A549 (cell line): ENCODE data around the gene SLC6A7. TPM values are rescaled to one million over a fixed set of nuclear protein-coding genes. Genes with fewer than 3 reads are reported as not detected.

Experiments used
- ATAC-seq, 2 experiments: fragments of 200-7000 bp in 1 of 2; fragments of >200 bp in 1 of 2; cut with Nextera tagmentation in 1 of 2; cut with Tn5 transposase in 1 of 2; 3 replicates each; pipeline versions ENCODE4 v1.8.0 to v1.9.1; 2018 to 2020; ENCODE audit warnings: mild to moderate bottlenecking in 1 of 2, moderate library complexity in 1 of 2
- CTCF ChIA-PET: fragments of 300-600 bp; sonication (Branson Sonifier 250); formaldehyde crosslinking; extraction: SDS; loops from one replicate; lab custom pipeline; 2021; ENCODE audit warnings: antibody characterized with exemption, inconsistent platforms; lab: Yijun Ruan, JAX
- POLR2A ChIA-PET: fragments of 350-600 bp; formaldehyde crosslinking; extraction: SDS; loops from one replicate; lab custom pipeline; 2021; ENCODE audit warnings: antibody characterized with exemption, inconsistent platforms; lab: Yijun Ruan, JAX
- DNase-seq, 2 experiments: peaks; one replicate each; pipeline versions ENCODE4 v3.0.0 to v3.0.0-alpha.2; 2011 to 2016; ENCODE audit warnings: low read depth in 1 of 2, low spot score in 1 of 2
- FAIRE-seq: peaks from 2 replicates; lab custom pipeline; 2011; peaks lifted over from hg19 to GRCh38; lab: Jason Lieb, UNC
- H3K27ac ChIP-seq, 2 experiments: fragments of >200 bp; sonication (Bioruptor Twin); formaldehyde crosslinking; 3 replicates each; pipeline ENCODE4 v1.5.1; 2016 to 2017
- H3K4me1 ChIP-seq: fragments of >200 bp; sonication (Bioruptor Twin); formaldehyde crosslinking; 3 replicates; pipeline ENCODE4 v1.6.1; 2016
- H3K4me2 ChIP-seq: fragments of >200 bp; sonication (Bioruptor Twin); formaldehyde crosslinking; 3 replicates; pipeline ENCODE4 v1.6.1; 2016
- H3K4me3 ChIP-seq: fragments of >200 bp; sonication (Bioruptor Twin); formaldehyde crosslinking; 3 replicates; pipeline ENCODE4 v1.5.1; 2016
- H3K9me3 ChIP-seq: fragments of >200 bp; sonication (Bioruptor Twin); formaldehyde crosslinking; 3 replicates; pipeline ENCODE4 v1.6.1; 2016
- BHLHE40 ChIP-seq: IDR thresholded peaks from 2 replicates; pipeline ENCODE4 v1.6.1; 2012; ENCODE audit warnings: low read depth, low read length, inconsistent platforms
- CHD2 ChIP-seq: fragments of 150-350 bp; IDR thresholded peaks from 2 replicates; pipeline ENCODE4 v1.6.1; 2014; ENCODE audit warnings: low read length; ENCODE audit not compliant: partially characterized antibody
- FOXS1 ChIP-seq: fragments of 250-450 bp; sonication (Bioruptor Pico); IDR thresholded peaks from 2 replicates; pipeline ENCODE4 v1.5.0; 2020; ENCODE audit warnings: mild to moderate bottlenecking, moderate library complexity
- HDAC2 ChIP-seq: fragments of 200-600 bp; sonication (generic); IDR thresholded peaks from 2 replicates; pipeline ENCODE4 v1.6.1; 2016
- HOXB13 ChIP-seq: fragments of 250-450 bp; sonication (Bioruptor Pico); IDR thresholded peaks from 2 replicates; pipeline ENCODE4 v1.5.0; 2020; ENCODE audit warnings: low read depth, mild to moderate bottlenecking, moderate library complexity
- KDM1A ChIP-seq: fragments of 200-600 bp; sonication (generic); IDR thresholded peaks from 2 replicates; pipeline ENCODE4 v1.6.1; 2016; ENCODE audit warnings: low read depth, mild to moderate bottlenecking
- KDM5A ChIP-seq: fragments of 200-600 bp; sonication (generic); IDR thresholded peaks from 2 replicates; pipeline ENCODE4 v1.6.1; 2016; ENCODE audit warnings: antibody characterized with exemption, mild to moderate bottlenecking
- MAFK ChIP-seq: fragments of 450-650 bp; IDR thresholded peaks from 2 replicates; pipeline ENCODE4 v1.6.1; 2014; ENCODE audit not compliant: partially characterized antibody
- MAX ChIP-seq: IDR thresholded peaks from 2 replicates; pipeline ENCODE4 v1.6.1; 2012
- NPAS2 ChIP-seq: fragments of 250-450 bp; sonication (Bioruptor Pico); IDR thresholded peaks from 2 replicates; pipeline ENCODE4 v1.8.0; 2022; ENCODE audit warnings: mild to moderate bottlenecking, moderate library complexity, borderline replicate concordance
- PBX3 ChIP-seq: IDR thresholded peaks from 2 replicates; pipeline ENCODE4 v1.6.1; 2012
- RAD21 ChIP-seq, 2 experiments: fragments of >200 bp in 1 of 2; sonication (Bioruptor Twin) in 1 of 2; formaldehyde crosslinking in 1 of 2; IDR thresholded peaks in 1 of 2; conservative IDR thresholded peaks in 1 of 2; 2 replicates in 1 of 2; 3 replicates in 1 of 2; pipeline ENCODE4 v1.6.1; 2012 to 2018; ENCODE audit warnings: inconsistent platforms in 1 of 2
- SMC3 ChIP-seq: fragments of >200 bp; sonication (Bioruptor Twin); formaldehyde crosslinking; IDR thresholded peaks from 3 replicates; pipeline ENCODE4 v1.6.1; 2018; ENCODE audit warnings: inconsistent platforms
- SREBF2 ChIP-seq: fragments of 450-650 bp; IDR thresholded peaks from 2 replicates; pipeline ENCODE4 v1.6.1; 2014; ENCODE audit warnings: mild to moderate bottlenecking, moderate library complexity
- ZFP36 ChIP-seq: fragments of 450-650 bp; IDR thresholded peaks from 2 replicates; pipeline ENCODE4 v1.6.1; 2014; ENCODE audit warnings: borderline replicate concordance; ENCODE audit not compliant: partially characterized antibody
- WGBS: methylation state at CpG from one replicate; pipeline ENCODE4 v1.1.6; 2017; ENCODE audit errors: missing lambda C conversion rate; 5-methylcytosine and 5-hydroxymethylcytosine counted together
- polyA plus RNA-seq, 4 experiments: library from polyadenylated mRNA; depleted of rRNA in 3 of 4; stranded (reverse); fragments of >200 nt; fragmentation: RNase III in 1 of 4; extraction: RNeasy Plus Mini Kit Qiagen cat#74134 plus additional on column Dnase treatment in 1 of 4; gene quantifications; 2 replicates in 3 of 4; 3 replicates in 1 of 4; pipeline ENCODE4 v1.2.3, GENCODE V29; 2011 to 2017
- TF ChIP-seq, protein P1 (sequence below): fragments of 200-600 bp; sonication (generic); IDR thresholded peaks from 2 replicates; pipeline ENCODE4 v1.6.1; 2016; ENCODE audit warnings: antibody characterized with exemption, mild to moderate bottlenecking, moderate library complexity
- TF ChIP-seq, protein P2 (sequence below): fragments of 250-450 bp; sonication (Bioruptor Pico); IDR thresholded peaks from 2 replicates; pipeline ENCODE4 v1.5.0; 2021; ENCODE audit warnings: mild to moderate bottlenecking, moderate library complexity, borderline replicate concordance

SLC6A7 gene
- polyA plus RNA-seq, 2 of the 4 experiments (the other 2 are of a cell fraction): not detected

DNA sequence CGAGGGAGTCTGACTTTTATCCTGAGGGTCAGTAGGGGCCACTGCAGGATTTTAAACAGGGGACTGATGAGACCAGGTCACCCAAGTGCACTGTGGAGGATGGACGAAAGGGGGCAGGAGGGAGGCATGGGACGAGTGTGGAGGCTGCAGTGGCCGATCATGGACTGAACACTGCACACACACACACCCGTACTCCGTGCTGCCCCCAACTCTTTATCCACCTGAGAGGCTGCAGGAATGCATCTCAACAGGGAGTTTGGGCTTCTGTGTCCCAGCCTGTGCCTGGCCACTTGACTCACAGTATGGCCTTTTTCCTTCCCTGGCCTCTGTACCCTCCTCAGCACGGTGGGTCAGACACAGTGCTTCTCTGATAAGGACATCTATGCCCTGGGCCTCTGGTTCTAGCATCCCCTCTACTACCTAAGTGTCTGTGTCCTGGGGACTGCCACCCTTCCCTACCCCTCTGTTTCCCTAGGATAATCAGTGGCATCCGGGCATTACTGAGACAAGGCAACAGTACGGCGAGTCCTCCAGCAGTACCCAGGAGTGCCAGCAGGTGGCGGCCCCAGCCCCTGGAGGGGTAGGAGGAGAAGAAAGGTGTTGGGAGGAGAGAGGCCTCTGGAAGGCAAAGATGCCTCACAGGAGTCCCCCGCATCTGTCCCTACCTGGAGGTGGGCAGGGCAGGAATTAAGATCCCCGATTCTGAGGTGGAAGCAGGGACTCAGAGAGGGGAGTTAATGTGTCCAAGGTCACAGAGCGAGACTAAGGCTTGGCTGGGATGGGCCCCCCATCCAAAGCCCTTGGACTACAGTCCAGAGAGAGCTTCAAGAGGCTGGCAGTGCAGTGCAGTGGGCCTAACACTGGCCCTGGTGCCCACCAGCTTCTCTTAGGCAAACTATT, 28.4 kb upstream of the SLC6A7 start (continued):
- TF ChIP-seq, protein P1, sequence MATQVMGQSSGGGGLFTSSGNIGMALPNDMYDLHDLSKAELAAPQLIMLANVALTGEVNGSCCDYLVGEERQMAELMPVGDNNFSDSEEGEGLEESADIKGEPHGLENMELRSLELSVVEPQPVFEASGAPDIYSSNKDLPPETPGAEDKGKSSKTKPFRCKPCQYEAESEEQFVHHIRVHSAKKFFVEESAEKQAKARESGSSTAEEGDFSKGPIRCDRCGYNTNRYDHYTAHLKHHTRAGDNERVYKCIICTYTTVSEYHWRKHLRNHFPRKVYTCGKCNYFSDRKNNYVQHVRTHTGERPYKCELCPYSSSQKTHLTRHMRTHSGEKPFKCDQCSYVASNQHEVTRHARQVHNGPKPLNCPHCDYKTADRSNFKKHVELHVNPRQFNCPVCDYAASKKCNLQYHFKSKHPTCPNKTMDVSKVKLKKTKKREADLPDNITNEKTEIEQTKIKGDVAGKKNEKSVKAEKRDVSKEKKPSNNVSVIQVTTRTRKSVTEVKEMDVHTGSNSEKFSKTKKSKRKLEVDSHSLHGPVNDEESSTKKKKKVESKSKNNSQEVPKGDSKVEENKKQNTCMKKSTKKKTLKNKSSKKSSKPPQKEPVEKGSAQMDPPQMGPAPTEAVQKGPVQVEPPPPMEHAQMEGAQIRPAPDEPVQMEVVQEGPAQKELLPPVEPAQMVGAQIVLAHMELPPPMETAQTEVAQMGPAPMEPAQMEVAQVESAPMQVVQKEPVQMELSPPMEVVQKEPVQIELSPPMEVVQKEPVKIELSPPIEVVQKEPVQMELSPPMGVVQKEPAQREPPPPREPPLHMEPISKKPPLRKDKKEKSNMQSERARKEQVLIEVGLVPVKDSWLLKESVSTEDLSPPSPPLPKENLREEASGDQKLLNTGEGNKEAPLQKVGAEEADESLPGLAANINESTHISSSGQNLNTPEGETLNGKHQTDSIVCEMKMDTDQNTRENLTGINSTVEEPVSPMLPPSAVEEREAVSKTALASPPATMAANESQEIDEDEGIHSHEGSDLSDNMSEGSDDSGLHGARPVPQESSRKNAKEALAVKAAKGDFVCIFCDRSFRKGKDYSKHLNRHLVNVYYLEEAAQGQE: no peak
- TF ChIP-seq RAD21 (conservative IDR thresholded peaks at IDR 0.05 in 1 of 2, IDR thresholded peaks at IDR 0.05 in 1 of 2) (peak; percentile 70 to 87), MAX (0 out of 2 replicates have a peak, but pooled peaks have one; percentile 32), PBX3 (no peak), HOXB13 (CRISPR knock-in tag) (no peak), KDM1A (no peak), MAFK (no peak), ZFP36 (no peak), KDM5A (no peak), SMC3 (peak; percentile 85), HDAC2 (no peak), SREBF2 (no peak)
- TF ChIP-seq, protein P2, sequence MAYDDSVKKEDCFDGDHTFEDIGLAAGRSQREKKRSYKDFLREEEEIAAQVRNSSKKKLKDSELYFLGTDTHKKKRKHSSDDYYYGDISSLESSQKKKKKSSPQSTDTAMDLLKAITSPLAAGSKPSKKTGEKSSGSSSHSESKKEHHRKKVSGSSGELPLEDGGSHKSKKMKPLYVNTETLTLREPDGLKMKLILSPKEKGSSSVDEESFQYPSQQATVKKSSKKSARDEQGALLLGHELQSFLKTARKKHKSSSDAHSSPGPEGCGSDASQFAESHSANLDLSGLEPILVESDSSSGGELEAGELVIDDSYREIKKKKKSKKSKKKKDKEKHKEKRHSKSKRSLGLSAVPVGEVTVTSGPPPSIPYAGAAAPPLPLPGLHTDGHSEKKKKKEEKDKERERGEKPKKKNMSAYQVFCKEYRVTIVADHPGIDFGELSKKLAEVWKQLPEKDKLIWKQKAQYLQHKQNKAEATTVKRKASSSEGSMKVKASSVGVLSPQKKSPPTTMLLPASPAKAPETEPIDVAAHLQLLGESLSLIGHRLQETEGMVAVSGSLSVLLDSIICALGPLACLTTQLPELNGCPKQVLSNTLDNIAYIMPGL (CRISPR knock-in tag): no peak

GRCh38 chr5:150162142-150162513, 27.7 kb upstream of the SLC6A7 start:
- DNase-seq (no peak), ATAC-seq (no peak), FAIRE-seq (no peak)
- ChIA-PET POLR2A (no interaction called here), CTCF (interaction anchor here (0.7 to 8.8 kb wide), 28 partner anchors 12 to 275 kb away, joined by 3 to 140 read pairs (median 4); no protein-coding TSS in a partner anchor)
- WGBS: 87% methylated on average over 3 of the region's 3 CpGs
- Histone ChIP-seq H3K4me2 (no peak overlapping the region), H3K9me3 (no peaks in the 10 kb centered on the region), H3K4me1 (peaks cover 8% of the 10 kb centered on the region; the same call in 1 of the 3 replicates), H3K27ac (peak overlapping the region in 1 of 2 experiments; percentile 79; a peak in 1 of 6 replicates), H3K4me3 (no peak overlapping the region)
- TF ChIP-seq HOXB13 (CRISPR knock-in tag) (no peak), BHLHE40 (no peak), NPAS2 (CRISPR knock-in tag) (no peak), SREBF2 (no peak), CHD2 (no peak), FOXS1 (no peak)
